Skeletal muscle tissue (tissue), 4 donors: ENCODE data around the gene PIK3IP1. TPM values are rescaled to one million over a fixed set of nuclear protein-coding genes. Genes with fewer than 3 reads are reported as not detected.
A peak's percentile ranks its signal among the peaks of the same experiment; 100 is the strongest.

ENCODE experiments used
- H3K27ac ChIP-seq: one replicate; pipeline ENCODE4 v1.7.0; 2013; ENCODE audit warnings: mild to moderate bottlenecking, low read depth, low read length, inconsistent platforms
- H3K27me3 ChIP-seq, 3 donors: one replicate each; pipeline ENCODE4 v1.7.0; 2013; ENCODE audit warnings: low read length in 3 of 3; ENCODE audit not compliant: control insufficient read depth in 3 of 3, insufficient read depth in 3 of 3
- H3K36me3 ChIP-seq, 3 donors: one replicate each; pipeline ENCODE4 v1.7.0; 2013; ENCODE audit warnings: low read length in 3 of 3; ENCODE audit not compliant: control insufficient read depth in 3 of 3, insufficient read depth in 3 of 3
- H3K4me1 ChIP-seq, 3 donors: one replicate each; pipeline ENCODE4 v1.7.0; 2013; ENCODE audit warnings: low read length in 3 of 3, mild to moderate bottlenecking in 3 of 3; ENCODE audit not compliant: control insufficient read depth in 3 of 3, insufficient read depth in 3 of 3
- H3K4me3 ChIP-seq, 3 donors: one replicate each; pipeline ENCODE4 v1.7.0; 2013; ENCODE audit warnings: low read length in 3 of 3
- H3K9ac ChIP-seq, 3 donors: one replicate each; pipeline ENCODE4 v1.7.0; 2013; ENCODE audit warnings: low read length in 3 of 3, mild to moderate bottlenecking in 3 of 3, moderate library complexity in 2 of 3, low read depth in 1 of 3
- H3K9me3 ChIP-seq, 3 donors: one replicate each; pipeline ENCODE4 v1.7.0; 2013; ENCODE audit warnings: low read length in 3 of 3; ENCODE audit not compliant: control insufficient read depth in 3 of 3
- total RNA-seq: library from RNA; depleted of rRNA; stranded (reverse); fragments of >200 nt; gene quantifications from one replicate; pipeline ENCODE4 v1.2.3, GENCODE V29; 2014
- donor health status: Osteomylitis.

PIK3IP1 gene
- total RNA-seq, 1 donor from 2014 or later: 6.3 TPM

GRCh38 chr22:31313366-31314147, 21.3 kb upstream of the PIK3IP1 start:
- Histone ChIP-seq H3K27me3 (no peaks in the 10 kb centered on the region), H3K36me3 (no peaks in the 10 kb centered on the region), H3K9ac (peak overlapping the region in 1 of 3 donors; percentile 68), H3K4me3 (peak overlapping the region in 1 of 3 donors; percentile 7), H3K9me3 (no peaks in the 10 kb centered on the region), H3K4me1 (peaks cover 3 to 6% (median 6%) of the 10 kb centered on the region in 3 donors), H3K27ac (peak overlapping the region; percentile 42)

DNA sequence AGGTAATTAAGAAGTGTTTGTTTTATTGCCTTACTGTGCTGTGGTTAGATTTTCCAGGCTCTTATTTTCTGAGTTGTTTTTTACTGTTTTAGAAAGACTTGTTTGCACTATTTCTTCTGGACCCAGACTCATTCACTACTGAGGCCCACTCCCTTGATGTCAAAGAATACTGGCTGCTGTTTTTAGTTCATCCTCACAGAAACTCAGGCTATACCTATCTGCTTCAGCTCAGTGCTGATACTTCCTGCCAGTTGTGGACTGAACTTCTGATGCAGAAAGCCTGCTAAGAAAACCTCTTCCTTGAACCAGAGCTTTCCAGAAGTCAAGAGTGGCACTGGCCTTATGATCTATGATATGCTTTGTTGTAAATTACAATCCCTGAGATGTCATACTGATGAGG, 15.9 kb upstream of the PIK3IP1 start:
- Histone ChIP-seq H3K9ac (no peak overlapping the region), H3K27me3 (no peaks in the 10 kb centered on the region), H3K4me1 (peaks cover 0 to under 1% (median 0%) of the 10 kb centered on the region in 3 donors), H3K9me3 (no peaks in the 10 kb centered on the region), H3K4me3 (no peak overlapping the region), H3K36me3 (no peaks in the 10 kb centered on the region), H3K27ac (no peak overlapping the region)

- no peaks in the 10 kb centered on the region for H3K27me3 ChIP-seq
- no peak overlapping the region for H3K9ac ChIP-seq
- H3K36me3 ChIP-seq: no peaks in the 10 kb centered on the region
- H3K9me3 ChIP-seq: no peaks in the 10 kb centered on the region
- no peaks in the 10 kb centered on the region for H3K4me1 ChIP-seq
- no peak overlapping the region for H3K4me3 ChIP-seq
- no peak overlapping the region for H3K27ac ChIP-seq
Measured at GRCh38 chr22:31305194-31305593, 12.9 kb upstream of the PIK3IP1 start.

GRCh38 chr22:31302537-31302936, 10.2 kb upstream of the PIK3IP1 start:
- H3K9me3 ChIP-seq: no peaks in the 10 kb centered on the region

GRCh38 chr22:31302006-31302405, 9.7 kb upstream of the PIK3IP1 start:
- Histone ChIP-seq H3K9ac (no peak overlapping the region), H3K9me3 (no peaks in the 10 kb centered on the region), H3K27me3 (no peaks in the 10 kb centered on the region), H3K4me1 (peaks cover 0 to 3% (median 0%) of the 10 kb centered on the region in 3 donors), H3K4me3 (no peak overlapping the region), H3K27ac (no peak overlapping the region), H3K36me3 (no peaks in the 10 kb centered on the region)

More at GRCh38 chr22:31302537-31302936, 10.2 kb upstream of the PIK3IP1 start:
- H3K4me1 ChIP-seq: no peaks in the 10 kb centered on the region
- H3K27ac ChIP-seq: no peak overlapping the region
- H3K9ac ChIP-seq: no peak overlapping the region
- H3K4me3 ChIP-seq: no peak overlapping the region
- H3K36me3 ChIP-seq: no peaks in the 10 kb centered on the region
- no peaks in the 10 kb centered on the region for H3K27me3 ChIP-seq

GRCh38 chr22:31300896-31301295, 8.6 kb upstream of the PIK3IP1 start:
- Histone ChIP-seq H3K27me3 (no peaks in the 10 kb centered on the region), H3K27ac (no peak overlapping the region)

GRCh38 chr22:31295831-31296657, 3.8 kb upstream of the PIK3IP1 start:
- peaks cover 22 to 37% (median 29%) of the 10 kb centered on the region in 3 donors for H3K4me1 ChIP-seq

More at GRCh38 chr22:31300896-31301295, 8.6 kb upstream of the PIK3IP1 start:
- no peaks in the 10 kb centered on the region for H3K36me3 ChIP-seq
- H3K9me3 ChIP-seq: no peaks in the 10 kb centered on the region
- no peak overlapping the region for H3K4me3 ChIP-seq
- no peak overlapping the region for H3K9ac ChIP-seq
- H3K4me1 ChIP-seq: peaks cover 4 to 13% (median 4%) of the 10 kb centered on the region in 3 donors

GRCh38 chr22:31295360-31295759, 3.1 kb upstream of the PIK3IP1 start:
- Histone ChIP-seq H3K9ac (no peak overlapping the region), H3K36me3 (no peaks in the 10 kb centered on the region), H3K4me1 (peaks cover 23 to 39% (median 29%) of the 10 kb centered on the region in 3 donors), H3K27me3 (no peaks in the 10 kb centered on the region), H3K9me3 (no peaks in the 10 kb centered on the region), H3K27ac (peak overlapping the region; percentile 68), H3K4me3 (no peak overlapping the region)

More at GRCh38 chr22:31295831-31296657, 3.8 kb upstream of the PIK3IP1 start:
- H3K9ac ChIP-seq: peak overlapping the region in 1 of 3 donors; percentile 54
- no peak overlapping the region for H3K4me3 ChIP-seq
- no peaks in the 10 kb centered on the region for H3K36me3 ChIP-seq
- no peaks in the 10 kb centered on the region for H3K9me3 ChIP-seq
- H3K27ac ChIP-seq: peak overlapping the region; percentile 68
- H3K27me3 ChIP-seq: no peaks in the 10 kb centered on the region

DNA sequence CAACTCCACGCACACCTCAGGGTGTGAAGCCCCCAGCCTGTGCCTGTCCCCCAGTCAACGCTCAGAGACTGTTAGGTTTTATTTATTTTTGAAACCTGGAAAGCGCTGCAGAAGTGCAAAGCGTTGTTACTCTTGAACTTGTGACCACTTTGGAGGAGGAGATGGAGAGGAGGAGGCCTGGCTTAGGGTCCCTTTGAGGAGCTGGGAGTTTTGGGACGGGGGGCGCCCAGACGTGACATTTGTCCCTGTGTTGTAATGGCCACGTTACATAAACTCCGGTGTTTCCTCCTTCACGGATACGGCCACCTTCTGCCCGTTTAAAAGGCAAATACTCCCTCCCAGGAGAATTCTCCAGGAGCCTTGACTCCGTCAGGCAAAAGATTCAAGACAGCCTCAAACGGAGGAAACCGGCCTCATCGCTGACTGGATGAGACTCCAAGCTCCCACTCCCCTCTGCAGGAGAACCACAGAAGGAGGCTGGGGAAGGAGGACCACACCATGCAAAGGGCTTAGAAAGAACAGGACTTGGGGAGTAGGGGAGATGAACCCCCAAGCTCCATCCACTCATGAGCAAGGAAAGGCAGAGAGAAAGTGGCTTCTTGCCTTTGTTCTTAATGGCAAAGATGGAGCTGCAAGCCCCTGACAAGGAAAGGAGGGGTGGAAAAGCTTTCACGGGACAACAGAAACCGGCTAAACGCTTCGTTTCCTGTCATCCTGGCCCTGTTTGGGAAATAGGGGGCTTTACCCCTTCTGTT, 630 bp downstream of the PIK3IP1 start:
- H3K9me3 ChIP-seq: no peaks in the 10 kb centered on the region
- peak overlapping the region; percentile 88 to 95 (median 94) for H3K9ac ChIP-seq
- H3K36me3 ChIP-seq: peaks cover 19 to 28% (median 22%) of the 10 kb centered on the region in 3 donors
- peak overlapping the region; percentile 97 for H3K27ac ChIP-seq
- H3K4me1 ChIP-seq: peaks cover 35 to 54% (median 46%) of the 10 kb centered on the region in 3 donors
- peak overlapping the region; percentile 83 to 99 (median 86) for H3K4me3 ChIP-seq
- no peaks in the 10 kb centered on the region for H3K27me3 ChIP-seq
